ENCODE measurements around the gene C1QTNF3.

DNA sequence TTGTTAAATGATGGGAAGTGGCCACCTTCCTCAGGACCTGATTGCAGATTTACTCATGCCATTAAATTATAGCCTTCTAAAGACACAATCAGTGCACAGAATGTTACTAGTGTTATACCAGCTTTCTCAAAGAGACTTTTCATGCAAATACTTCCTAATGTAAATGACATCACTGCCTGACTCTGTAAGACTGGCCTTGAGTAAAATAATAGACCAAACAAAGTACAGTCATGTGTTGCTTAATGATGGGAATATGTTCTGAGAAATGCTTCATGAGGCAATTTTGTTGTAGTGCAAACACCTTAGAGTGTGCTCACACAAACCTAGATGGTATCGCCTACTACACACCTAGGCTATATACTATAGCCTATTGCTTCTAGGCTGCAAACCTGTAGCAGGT, 17.0 kb upstream of the C1QTNF3 start:
- TF ChIP-seq, protein P1, sequence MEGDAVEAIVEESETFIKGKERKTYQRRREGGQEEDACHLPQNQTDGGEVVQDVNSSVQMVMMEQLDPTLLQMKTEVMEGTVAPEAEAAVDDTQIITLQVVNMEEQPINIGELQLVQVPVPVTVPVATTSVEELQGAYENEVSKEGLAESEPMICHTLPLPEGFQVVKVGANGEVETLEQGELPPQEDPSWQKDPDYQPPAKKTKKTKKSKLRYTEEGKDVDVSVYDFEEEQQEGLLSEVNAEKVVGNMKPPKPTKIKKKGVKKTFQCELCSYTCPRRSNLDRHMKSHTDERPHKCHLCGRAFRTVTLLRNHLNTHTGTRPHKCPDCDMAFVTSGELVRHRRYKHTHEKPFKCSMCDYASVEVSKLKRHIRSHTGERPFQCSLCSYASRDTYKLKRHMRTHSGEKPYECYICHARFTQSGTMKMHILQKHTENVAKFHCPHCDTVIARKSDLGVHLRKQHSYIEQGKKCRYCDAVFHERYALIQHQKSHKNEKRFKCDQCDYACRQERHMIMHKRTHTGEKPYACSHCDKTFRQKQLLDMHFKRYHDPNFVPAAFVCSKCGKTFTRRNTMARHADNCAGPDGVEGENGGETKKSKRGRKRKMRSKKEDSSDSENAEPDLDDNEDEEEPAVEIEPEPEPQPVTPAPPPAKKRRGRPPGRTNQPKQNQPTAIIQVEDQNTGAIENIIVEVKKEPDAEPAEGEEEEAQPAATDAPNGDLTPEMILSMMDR (IDR thresholded peaks at IDR 0.05) = no peak
- no peak for TF ChIP-seq POLR2A (IDR thresholded peaks at IDR 0.05)
